Measurements from ENCODE around the gene LIPA.

DNA sequence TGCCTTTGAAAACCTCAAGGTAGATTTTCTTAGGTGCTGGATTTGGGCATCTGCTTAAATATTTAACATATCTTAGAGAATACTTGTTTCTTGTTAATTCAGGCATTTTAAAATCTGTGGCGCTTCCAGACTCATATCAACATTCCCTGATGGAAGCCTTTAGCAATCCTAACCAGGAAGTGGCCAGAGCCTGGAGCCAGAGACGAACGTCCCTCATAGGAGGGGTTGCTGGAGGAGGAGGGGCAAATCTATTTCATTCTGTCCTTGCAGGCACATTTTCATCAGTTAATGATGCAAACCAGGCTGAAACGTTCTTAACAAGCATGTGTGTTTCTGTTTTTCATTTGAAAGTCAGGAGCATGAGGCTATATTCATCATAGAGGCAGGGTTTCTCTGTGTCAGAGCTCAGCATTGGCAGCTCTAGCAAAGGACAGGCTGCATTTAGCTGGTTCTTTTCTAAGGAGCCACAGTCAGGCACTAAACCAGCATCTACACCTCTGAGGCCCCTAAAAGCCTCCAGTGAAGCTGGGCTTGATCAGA lies 32.4 kb upstream of the LIPA start:
- TF ChIP-seq, protein P1, sequence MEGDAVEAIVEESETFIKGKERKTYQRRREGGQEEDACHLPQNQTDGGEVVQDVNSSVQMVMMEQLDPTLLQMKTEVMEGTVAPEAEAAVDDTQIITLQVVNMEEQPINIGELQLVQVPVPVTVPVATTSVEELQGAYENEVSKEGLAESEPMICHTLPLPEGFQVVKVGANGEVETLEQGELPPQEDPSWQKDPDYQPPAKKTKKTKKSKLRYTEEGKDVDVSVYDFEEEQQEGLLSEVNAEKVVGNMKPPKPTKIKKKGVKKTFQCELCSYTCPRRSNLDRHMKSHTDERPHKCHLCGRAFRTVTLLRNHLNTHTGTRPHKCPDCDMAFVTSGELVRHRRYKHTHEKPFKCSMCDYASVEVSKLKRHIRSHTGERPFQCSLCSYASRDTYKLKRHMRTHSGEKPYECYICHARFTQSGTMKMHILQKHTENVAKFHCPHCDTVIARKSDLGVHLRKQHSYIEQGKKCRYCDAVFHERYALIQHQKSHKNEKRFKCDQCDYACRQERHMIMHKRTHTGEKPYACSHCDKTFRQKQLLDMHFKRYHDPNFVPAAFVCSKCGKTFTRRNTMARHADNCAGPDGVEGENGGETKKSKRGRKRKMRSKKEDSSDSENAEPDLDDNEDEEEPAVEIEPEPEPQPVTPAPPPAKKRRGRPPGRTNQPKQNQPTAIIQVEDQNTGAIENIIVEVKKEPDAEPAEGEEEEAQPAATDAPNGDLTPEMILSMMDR (IDR thresholded peaks at IDR 0.05) = no peak
- no peak for TF ChIP-seq POLR2A (IDR thresholded peaks at IDR 0.05)
